Type B pancreatic cell (in vitro differentiated cells): Measurements from ENCODE around the gene ETFB. TPM values are rescaled to one million over a fixed set of nuclear protein-coding genes. Genes with fewer than 3 reads are reported as not detected.

Source experiments
- DNase-seq: peaks from one replicate; pipeline ENCODE4 v3.0.0; 2021; ENCODE audit warnings: mixed read lengths; ENCODE audit not compliant: unreplicated experiment; ENCODE audit errors: extremely low spot score
- H3K27ac Mint-ChIP-seq: 2 replicates; pipeline ENCODE4 v1.8.0; 2021; ENCODE audit warnings: mild to moderate bottlenecking, mixed read lengths
- H3K27me3 Mint-ChIP-seq: 2 replicates; pipeline ENCODE4 v1.8.0; 2021; ENCODE audit warnings: mixed read lengths
- H3K36me3 Mint-ChIP-seq: 2 replicates; pipeline ENCODE4 v1.8.0; 2021; ENCODE audit warnings: mixed read lengths
- H3K4me1 Mint-ChIP-seq: one replicate; pipeline ENCODE4 v1.8.0; 2021; ENCODE audit warnings: mixed read lengths; ENCODE audit not compliant: unreplicated experiment
- H3K4me3 Mint-ChIP-seq: 2 replicates; pipeline ENCODE4 v1.8.0; 2021; ENCODE audit warnings: mild to moderate bottlenecking, mixed read lengths
- H3K9me3 Mint-ChIP-seq: 2 replicates; pipeline ENCODE4 v1.8.0; 2021; ENCODE audit warnings: mixed read lengths
- total RNA-seq: library from RNA; stranded (reverse); gene quantifications from 2 replicates; pipeline ENCODE4 v1.2.1, GENCODE V29; 2021; ENCODE audit warnings: low replicate concordance
- TF ChIP-seq, protein P1 (sequence below): fragments of 200-600 bp; sonication (generic); conservative IDR thresholded peaks from 2 replicates; pipeline ENCODE4 v1.5.0; 2021; ENCODE audit warnings: antibody characterized with exemption, mild to moderate bottlenecking

The ETFB gene
- total RNA-seq, 1 donor from 2014 or later: 76.3 TPM

DNA sequence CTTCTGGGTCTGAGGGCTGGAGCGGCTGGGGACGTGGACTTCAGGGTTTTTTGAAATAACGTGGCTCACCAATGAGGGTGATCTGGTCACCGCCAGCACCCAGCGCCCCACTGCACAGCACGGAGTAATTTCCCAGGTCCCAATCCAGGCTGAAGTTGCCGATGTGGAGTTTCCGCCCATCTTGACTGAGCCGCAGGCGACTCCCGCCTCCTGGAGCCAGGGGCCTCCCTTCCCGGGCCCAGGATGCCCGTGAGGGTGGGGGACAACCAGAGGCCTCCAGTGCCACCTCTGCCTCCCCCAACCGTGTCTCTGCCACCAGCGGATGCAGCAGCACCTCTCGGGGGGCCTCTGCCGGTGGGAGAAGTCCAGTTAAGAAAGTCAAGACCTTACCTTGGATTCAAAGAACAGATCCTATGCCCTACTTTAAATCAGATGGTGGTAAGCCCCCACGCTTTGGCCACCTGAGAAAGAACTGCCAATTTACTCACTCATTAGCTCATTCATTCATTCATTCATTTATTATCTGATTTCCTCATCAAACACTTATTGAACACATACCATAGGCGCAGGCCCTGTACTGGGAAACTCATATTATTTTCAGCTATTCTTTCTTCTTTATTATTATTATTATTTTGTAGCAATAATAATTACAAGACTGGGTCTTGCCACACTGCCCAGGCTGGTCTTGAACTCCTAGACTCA, 28.2 kb downstream of the ETFB start:
- DNase-seq: no peak
- Mint-ChIP-seq H3K9me3 (no peaks in the 10 kb centered on the region), H3K27ac (no peak overlapping the region), H3K36me3 (no peaks in the 10 kb centered on the region), H3K27me3 (peaks cover 11% of the 10 kb centered on the region), H3K4me3 (peak overlapping the region; percentile 98), H3K4me1 (peaks cover 22% of the 10 kb centered on the region)
- TF ChIP-seq, protein P1, sequence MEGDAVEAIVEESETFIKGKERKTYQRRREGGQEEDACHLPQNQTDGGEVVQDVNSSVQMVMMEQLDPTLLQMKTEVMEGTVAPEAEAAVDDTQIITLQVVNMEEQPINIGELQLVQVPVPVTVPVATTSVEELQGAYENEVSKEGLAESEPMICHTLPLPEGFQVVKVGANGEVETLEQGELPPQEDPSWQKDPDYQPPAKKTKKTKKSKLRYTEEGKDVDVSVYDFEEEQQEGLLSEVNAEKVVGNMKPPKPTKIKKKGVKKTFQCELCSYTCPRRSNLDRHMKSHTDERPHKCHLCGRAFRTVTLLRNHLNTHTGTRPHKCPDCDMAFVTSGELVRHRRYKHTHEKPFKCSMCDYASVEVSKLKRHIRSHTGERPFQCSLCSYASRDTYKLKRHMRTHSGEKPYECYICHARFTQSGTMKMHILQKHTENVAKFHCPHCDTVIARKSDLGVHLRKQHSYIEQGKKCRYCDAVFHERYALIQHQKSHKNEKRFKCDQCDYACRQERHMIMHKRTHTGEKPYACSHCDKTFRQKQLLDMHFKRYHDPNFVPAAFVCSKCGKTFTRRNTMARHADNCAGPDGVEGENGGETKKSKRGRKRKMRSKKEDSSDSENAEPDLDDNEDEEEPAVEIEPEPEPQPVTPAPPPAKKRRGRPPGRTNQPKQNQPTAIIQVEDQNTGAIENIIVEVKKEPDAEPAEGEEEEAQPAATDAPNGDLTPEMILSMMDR: no peak

DNA sequence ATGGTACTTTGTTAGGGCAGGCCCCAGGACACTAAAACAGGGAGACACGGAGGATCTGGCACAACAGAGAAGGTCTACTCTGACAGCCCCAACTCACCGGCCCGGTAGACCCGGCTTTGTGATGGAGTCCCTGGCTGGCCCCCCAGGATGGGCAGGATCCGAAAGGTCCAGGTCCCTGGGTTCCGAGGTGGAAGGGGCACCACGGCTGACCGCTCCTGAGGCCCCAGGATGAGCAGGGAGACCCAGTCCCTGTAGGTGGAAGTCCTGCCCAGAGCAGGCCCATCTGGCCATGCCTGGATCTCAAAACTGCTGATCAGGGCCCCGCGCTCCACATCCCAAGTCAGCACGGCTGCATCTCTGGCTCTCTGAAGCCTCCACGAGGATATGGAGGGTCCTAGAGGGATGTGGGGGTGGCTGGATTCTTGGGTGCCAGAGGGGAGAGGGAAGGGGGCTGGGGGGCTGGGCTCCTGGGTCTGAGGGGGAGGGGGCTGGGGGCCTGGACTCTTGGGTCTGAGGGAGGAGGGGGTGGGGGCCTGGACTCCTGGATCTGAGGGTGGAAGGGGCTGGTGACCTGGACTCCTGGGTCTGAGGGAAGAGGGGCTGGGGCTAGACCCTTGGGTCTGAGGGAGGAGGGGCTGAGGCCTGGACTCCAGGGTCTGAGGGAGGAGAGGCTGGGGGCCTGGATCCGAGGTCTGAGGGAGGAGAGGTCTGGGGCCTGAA, 28.9 kb downstream of the ETFB start:
- Mint-ChIP-seq H3K4me3 (peak overlapping the region; percentile 20), H3K36me3 (no peaks in the 10 kb centered on the region), H3K27me3 (peaks cover 9% of the 10 kb centered on the region), H3K27ac (no peak overlapping the region), H3K9me3 (no peaks in the 10 kb centered on the region), H3K4me1 (peaks cover 15% of the 10 kb centered on the region)
- TF ChIP-seq, protein P1: no peak
- no peak for DNase-seq

DNA sequence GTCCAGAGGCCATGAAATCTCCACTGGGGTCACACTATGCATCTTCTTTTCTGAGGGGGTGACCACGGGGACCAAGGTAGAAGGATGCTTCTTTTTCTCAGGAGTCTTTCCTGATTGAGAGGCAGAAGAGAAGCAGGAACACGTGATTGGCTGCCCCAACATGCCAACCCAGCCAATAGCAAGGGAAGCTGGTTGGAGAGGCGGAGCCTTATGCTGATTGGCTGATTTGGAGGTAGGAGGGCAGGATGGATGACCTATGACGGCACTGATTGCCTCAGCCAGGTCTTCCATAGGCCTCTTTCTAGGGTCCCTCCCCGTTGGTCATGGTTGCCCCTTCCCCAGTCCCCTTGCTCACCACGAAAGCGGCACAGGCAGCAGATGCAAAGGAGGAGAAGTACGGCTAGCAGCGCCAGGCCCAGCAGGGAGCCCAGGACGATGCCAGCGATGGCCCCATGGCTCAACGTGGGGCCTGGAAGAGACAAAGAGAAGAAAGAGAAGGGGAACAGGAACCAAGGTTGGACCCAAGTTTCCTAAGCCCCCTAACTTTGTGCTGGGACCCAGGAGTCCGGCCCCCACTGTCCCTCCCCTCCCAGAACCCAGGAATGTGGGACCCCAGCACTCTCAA, 32.2 kb downstream of the ETFB start:
- Mint-ChIP-seq H3K36me3 (peaks cover 15% of the 10 kb centered on the region), H3K4me3 (no peak overlapping the region), H3K9me3 (no peaks in the 10 kb centered on the region), H3K27ac (no peak overlapping the region), H3K4me1 (peaks cover 4% of the 10 kb centered on the region), H3K27me3 (peaks cover 3% of the 10 kb centered on the region)
- TF ChIP-seq, protein P1: no peak
- DNase-seq: no peak

DNA sequence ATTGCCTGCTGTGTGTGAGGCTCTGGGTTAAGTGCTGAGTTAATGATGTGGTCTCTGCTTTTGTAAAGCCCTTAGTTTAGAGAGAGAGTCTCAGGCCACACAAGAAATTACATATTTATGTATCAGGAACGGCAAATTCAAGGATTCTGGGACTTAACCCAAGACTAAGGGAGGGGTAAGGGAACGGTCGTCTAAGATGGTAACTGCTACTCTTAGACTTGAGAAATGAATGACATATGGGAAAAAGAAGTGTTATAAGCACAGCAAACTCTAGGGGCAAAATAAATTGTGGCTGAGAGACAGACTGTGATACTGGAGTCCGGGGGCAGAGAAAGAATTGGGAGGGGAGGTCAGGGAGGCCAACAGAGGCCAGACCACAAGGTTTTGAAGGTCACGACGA, 34.5 kb downstream of the ETFB start:
- no peak overlapping the region for H3K4me3 Mint-ChIP-seq
- peaks cover 6% of the 10 kb centered on the region for H3K27me3 Mint-ChIP-seq
- TF ChIP-seq, protein P1: no peak
- no peaks in the 10 kb centered on the region for H3K9me3 Mint-ChIP-seq
- no peak overlapping the region for H3K27ac Mint-ChIP-seq
- no peak for DNase-seq
- no peaks in the 10 kb centered on the region for H3K4me1 Mint-ChIP-seq
- peaks cover 15% of the 10 kb centered on the region for H3K36me3 Mint-ChIP-seq

DNA sequence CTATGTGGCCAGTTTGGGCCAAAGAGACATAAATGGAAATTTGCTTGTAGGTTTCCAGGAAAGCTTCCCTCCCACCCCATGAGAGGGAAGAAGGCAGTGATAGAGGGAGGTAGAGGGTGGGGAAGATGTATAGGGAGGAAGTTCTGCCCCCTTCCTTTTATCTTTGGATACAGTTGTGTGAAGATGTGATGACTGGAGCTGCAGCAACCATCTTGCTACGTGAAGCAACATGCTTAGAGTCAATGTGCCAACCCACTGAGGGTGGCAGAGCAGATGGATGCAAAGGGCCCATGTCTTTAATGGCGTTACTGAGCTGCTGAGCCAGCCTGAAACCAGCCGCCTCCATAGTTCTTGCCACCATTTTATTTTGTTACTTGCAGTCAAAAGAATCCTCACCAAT, 35.0 kb downstream of the ETFB start:
- peaks cover 6% of the 10 kb centered on the region for H3K27me3 Mint-ChIP-seq
- TF ChIP-seq, protein P1: no peak
- no peaks in the 10 kb centered on the region for H3K9me3 Mint-ChIP-seq
- no peak overlapping the region for H3K4me3 Mint-ChIP-seq
- no peak overlapping the region for H3K27ac Mint-ChIP-seq
- peaks cover 15% of the 10 kb centered on the region for H3K36me3 Mint-ChIP-seq
- no peaks in the 10 kb centered on the region for H3K4me1 Mint-ChIP-seq
- DNase-seq: no peak
